HG02759 (cell line): ENCODE data around the gene TMEM255A.

Experiments
- ATAC-seq: cut with Tn5 transposase; IDR thresholded peaks from one replicate; pipeline ENCODE4 v1.9.1; 2021; ENCODE audit warnings: mild to moderate bottlenecking, moderate library complexity; ENCODE audit not compliant: unreplicated experiment

Gene TMEM255A

DNA sequence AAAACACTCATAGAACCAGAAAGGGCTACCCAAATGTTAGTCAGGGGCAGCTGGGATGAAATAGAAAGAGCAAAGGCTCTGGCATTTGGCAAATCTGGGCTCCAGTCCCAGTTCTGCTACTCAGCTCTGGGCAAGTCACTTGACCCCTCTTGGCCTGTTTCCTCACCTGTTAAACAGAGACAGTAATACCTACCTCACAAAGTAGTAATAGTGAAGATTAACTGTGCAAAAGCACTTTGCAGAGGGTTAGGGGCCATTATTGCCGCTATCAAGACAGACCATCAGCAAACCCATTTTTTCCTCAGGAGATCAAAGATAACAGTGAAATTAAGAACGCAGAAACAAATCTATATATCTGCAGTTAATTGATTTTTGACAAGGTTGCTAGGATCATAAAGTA lies 40.0 kb downstream of the TMEM255A start:
- ATAC-seq = no peak

DNA sequence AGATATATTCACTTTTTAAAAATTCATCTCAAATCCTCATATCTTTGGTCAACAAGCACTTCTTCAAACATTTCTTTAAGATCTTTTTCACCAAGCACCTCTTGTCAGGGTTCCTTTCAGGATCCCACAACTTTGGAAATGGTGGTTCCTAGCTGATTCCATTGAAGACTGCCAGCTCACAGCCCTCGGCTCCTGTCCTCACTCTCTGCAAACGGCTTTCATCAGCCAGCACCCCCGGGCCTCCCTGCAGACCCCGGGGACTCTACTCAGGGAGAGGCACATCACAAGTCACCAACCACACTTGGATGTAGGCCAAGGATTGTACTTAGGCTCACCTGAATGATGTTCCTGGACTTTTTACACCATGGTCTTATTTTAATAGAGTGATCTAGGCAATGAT lies 40.7 kb downstream of the TMEM255A start:
- no peak for ATAC-seq

DNA sequence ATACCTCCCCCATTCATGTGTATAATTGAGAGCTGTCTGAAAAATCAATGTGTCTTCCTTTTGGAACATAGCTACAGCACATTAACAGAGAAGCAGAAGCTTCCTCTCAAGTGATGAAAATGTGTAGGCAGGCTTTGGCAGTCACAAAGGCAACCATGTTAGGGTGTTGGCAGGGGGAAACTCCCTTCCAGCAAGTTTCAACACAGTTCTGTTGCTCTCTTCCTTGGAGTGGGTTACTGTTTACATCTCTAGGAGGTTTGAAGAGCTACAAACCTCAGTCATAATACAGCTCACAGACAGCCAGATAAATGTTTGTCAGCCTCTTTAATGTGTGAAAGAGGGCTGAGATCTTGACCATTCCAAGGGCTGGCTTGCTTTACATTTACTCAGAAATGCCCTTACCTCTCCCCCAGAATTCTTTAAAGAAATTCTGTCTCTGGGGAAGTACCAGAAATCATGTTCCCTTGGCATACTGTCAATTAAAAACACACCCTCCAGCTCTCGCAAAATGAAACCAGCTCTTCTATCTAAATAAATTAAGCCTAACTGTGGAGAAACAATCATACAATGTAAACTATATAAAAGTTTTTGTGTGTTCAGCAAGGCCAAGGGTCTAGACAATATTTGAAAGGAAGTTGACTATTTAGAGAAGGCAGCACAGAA lies 41.8 kb downstream of the TMEM255A start:
- peak; percentile 61 for ATAC-seq

DNA sequence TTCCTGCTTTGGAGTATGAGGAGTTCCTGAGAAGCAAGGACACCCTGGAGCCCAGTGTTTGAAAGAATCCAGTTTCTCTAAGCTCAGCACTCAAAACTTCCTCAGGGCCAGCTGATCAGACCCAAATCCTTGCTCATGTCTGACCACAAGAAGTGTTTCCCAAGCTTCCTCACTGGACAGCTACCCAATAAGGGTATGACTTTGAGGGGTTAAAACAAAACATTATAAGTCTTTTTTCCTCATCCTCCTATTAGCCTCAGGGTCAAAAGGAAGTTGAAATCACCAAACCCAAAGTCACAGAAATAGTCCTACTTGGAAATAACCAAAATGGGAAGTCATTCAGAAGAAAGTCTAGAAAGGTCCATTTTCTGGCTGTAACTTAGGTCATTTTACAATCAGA lies 46.9 kb downstream of the TMEM255A start:
- ATAC-seq = no peak

DNA sequence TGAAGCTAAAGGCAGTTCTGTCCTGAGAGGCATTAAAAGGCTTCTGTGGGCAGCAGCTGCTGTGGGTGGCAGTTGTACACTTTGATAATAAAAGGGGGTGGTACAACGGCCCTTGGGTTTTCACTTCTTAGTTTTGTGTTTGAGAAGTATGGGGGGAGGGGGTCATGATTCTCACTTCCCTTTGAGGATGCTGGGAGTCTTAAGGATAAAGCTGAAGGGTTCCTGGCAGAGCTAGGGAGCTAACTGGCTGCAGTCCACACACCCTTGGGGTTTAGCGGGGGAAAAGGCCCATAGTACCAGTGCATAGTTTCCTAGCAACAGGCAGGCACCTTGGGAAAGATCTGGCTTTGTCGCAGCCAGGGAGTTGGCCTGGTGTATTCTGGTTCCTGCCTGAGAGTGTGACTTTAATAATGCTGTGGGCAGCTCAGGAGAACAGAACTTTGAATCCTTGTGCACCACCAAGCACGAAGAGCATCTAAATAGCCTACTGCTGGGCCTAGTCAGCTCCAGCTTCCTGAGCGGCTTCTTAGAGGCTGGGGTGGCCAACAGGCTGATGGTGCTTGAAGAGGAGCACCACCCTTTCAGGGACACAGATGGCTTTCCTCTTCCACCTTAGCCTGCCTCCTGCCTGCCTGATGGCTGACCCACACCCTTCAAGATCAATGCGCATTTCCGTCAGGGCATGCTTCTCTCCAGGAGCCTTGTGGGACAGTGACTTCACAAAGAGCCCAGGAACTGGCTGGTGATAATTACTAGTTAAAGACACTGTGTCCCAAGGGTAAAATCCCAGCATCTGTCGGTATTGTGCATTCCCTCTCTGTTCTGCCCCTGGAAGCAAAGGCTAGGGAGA lies 48.2 kb downstream of the TMEM255A start:
- peak; percentile 39 for ATAC-seq

DNA sequence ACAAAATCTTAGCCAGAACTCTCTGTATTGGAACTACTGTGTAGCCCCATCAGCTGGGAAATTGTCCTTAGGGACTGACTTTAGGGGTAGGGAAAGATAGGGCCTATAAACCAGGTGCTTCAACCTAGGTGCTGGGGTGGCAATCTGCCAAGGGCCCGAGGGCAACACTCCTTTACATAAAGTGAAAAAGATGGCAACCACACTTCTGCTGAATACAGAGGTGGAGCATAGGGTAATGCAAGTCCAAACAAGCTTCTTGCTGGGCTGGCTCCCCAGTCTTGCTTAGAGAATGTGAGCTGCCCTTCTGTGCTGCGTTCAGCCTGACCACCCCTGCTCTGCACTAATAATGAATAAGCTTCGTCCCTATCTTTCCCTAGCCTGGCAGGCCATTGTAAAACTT lies 50.9 kb downstream of the TMEM255A start:
- no peak for ATAC-seq

DNA sequence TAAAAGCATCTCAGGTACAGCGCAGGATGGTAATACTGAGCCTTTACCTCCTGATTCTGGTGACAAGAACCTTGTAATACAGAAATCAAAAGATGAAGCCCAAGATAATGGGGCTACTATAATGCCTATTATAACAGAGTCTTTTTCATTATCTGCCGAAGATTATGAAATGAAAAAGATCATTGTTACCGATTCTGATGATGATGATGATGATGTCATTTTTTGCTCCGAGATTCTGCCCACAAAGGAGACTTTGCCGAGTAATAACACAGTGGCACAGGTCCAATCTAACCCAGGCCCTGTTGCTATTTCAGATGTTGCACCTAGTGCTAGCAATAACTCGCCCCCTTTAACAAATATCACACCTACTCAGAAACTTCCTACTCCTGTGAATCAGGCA lies 57.5 kb downstream of the TMEM255A start:
- no peak for ATAC-seq

DNA sequence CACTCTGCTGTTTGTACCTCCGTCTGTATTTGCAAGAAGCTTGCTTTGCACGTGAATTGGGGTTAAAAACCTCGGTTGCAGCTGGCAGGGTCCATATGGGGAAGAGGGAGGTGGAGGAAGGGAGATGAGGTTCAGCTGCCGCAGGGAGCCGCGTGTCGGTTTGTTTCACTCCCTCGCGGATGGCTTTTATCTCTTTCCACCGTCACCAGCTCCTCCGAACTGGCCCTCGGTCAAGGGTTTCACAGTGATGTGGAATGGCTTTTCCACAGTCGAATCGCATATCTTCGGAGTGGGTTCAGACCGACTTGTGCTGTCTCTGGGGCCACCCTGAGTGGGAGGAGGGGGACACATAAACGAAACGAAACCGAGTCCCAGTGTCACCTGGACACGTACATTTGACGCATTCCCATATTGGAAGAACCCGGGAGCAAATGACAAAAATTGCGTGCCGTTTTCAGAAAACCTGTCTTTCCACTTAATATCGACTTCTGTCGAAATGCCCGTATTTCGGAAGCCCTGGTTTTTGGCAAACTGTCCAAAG lies 59.7 kb downstream of the TMEM255A start:
- peak; percentile 7 for ATAC-seq

DNA sequence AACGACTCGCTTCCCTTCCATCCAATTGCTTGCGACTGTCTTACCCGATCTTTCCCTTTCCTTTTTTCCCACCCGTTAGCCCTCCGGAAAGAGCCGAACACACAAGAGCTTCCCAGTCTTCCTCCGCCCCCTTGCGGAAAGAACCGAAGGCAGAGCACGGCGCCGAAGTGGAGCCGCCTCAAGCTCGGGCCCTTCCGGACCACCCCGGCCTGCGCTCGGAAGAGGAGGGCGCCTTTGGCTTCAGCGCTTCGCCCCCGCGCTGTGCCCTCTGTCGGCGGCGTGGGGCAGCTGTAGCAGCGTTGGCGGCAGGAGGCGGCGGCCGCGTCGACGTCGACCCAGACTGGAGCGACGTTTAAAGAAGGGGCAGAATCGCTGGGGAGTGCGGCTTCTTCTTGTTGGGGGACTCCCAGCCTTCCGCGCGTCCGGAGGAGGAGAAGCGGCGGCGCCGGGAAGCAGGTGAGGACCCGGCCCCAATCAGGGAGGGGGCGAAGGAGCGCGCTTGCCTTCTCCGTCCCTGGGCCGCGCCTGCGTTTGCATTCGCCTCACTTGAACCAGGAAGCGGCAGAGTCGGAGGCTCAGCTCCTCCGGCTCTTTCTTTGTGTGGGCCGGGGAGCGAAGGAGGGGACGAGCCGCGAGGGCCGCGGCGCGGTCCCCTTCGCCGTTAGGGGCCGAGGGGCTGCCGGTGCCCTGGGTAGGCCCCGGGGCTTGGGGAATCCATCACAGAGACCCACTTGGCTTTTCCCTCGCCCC lies 60.6 kb downstream of the TMEM255A start, which contains the start of gene ZBTB33:
Gene ZBTB33 (plus strand): TSS at position 291 of the 750 bp plus-strand sequence. CDS start 2,604 bp downstream, outside the sequence.
- ATAC-seq = peak; percentile 98

DNA sequence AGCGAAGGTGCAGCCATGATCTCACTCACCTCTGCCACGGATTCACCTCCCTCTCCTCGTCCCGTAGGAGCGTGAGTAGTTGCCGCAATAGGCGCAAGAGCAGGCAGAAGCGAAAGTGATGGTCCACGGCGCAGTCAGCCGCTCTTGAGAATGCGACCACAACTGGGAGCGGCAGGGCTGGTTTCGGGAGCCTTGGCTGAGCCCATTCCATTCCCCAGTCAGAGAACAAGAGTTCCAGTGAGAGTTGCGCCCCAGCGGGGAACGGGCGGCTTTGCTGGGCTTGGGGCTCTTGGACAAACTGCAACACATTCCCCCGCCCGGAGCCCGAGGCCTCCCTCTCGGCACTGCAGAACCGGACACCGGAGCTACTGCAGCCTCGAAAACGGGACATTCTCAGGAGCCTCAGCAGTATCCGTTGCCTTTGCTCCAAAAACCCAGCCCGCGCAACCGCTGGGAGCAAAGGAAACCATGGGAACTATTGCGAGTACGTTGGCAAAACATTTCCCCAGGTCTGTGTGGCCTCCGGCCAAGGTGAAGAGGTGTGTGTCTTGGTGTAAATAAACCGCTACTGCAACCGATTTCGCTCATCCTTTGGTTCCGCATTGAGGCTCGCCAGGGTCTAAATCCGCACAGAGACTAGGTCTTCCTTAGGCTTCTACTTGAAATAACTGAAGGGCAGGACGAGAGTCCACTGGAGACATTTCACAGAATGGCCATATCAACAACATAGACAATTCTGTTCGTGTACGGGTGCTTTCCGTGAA lies 66.3 kb downstream of the TMEM255A start:
- ATAC-seq = peak; percentile 84

DNA sequence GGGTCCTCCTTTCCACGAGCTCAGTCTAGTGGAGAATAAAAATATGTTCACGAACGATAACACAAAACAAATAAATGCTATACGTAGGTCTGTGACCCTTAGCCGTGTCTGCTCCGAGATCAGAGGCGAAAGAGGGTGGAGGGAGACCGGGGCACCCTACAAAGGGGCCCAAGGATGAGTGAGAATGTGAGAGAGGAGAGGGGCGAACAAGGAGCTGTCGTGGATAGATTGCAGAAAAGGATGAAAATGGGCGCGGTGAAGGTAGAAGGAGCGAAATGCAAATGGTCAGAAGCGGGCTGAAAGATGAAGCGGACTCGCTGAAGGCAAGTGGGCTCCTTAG lies 66.9 kb downstream of the TMEM255A start:
- ATAC-seq = peak; percentile 20

DNA sequence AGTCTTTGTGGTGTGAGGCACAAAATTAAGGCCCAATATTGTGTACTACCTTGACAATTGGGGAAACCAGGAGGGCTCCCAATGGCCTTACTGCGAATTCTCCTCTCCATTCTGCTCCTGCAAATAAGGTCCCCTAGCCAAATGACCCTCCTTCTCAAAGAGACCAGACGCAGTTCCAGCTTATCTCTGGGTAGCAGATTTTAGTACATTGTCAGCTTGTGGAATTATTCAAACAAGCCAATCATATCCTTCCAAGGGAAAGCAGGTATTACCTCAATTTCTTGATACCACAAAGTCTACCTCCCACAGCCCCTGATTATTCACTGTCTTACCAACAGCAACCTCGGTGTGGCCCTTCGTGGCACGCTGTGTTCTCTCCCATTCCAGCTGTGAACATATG lies 68.4 kb downstream of the TMEM255A start:
- ATAC-seq = no peak

DNA sequence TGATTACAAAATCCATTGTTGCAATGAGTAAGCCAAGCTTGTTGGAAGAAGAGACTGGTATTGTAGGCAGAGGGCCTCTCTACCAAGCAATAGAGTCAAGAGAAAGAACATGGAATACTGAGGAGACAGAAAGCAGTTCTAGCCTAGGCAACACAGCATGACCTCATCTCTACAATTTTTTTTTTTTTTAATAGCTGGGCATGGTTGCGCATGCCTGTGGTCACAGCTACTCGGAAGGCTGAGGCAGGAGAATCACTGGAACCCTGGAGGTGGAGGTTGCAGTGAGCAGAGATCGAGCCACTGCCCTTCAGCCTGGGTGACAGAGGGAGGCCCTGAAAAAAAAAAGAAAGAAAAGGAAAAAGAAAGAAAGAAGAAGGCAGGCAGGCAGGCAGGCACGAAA lies 72.3 kb downstream of the TMEM255A start:
- ATAC-seq = no peak

DNA sequence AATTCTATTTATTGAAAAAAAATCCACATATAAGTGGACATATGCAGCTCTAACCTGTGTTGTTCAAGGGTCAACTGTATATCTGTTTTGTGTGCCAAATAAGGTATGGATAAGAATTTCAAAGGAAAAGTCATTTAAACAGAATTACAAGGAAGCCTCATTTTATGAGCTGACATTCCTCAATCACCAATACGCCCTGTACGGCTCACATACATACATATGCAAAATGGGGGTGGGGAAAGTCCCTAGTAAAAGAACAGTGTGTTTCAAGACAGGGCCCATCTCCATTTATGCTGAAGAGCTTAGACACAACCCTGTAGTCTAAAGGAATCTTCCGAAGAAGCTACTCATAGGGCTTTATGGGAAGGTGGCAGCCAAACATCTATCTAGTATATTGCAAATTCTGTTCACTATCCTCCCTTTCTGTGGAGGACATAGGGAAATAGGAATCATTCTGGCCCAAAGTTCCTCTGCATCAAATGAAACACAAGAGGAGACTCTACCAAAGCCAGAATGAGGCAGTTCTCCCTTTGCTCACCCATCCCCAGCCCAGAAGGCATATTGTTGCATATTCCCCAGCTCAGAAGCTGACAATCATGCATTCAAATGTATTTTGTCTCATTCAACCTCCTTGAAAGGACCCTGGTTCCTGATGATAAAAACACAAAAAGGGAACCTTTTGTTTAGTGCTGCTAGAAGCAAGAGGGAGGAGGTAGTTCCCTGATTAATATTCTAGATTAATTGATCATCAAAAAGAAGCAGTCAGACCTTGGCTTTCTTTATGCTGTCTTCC lies 74.4 kb downstream of the TMEM255A start:
- ATAC-seq = no peak

DNA sequence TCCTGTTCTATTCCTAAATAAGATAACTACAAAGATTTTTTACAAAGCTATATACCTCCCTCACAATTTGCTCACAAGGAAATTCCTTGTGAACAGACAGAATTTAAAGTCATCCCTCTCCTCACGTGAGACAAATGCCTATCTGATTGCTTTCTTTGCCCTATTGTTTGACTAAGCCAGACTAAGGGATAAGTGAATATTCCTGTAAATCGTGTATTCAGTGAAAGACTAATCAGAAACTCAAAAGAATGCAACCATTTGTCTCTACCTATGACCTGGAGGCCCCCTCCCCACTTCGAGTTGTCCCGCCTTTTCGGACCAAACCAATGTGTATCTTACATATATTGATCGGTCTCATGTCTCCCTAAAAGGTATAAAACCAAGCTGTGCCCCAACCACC lies 76.0 kb downstream of the TMEM255A start:
- no peak for ATAC-seq

DNA sequence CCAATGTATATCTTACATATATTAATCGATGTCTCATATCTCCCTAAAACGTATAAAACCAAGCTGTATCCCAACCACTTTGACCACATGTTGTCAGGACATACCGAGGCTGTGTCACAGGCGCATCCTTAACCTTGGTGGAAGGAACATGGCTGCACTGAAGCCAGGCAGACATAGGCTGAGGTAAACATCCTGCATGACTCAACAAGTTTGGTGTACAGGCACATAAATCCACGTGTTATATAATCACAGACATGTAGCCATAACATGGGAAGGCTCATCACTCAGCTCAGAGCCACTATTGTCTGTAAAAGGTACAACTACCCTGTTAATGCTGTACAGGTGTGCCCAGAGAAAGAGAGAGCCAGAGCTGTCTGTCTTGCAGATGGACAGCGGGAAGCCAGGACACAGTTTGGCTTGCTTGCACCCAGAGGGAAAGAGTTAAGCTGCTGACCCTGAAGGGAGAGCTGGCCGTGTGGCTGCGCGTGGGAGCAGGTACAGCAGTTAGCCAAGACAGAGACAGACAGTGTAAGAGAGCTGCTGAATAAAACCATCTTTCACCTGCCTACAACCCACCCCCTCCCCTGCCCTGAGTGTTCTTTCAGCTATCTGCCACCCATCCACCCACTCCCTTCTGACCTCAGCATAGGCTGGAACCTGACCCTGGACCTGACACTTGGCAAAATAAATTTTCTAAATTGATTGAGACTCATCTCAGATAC lies 82.9 kb downstream of the TMEM255A start:
- no peak for ATAC-seq

DNA sequence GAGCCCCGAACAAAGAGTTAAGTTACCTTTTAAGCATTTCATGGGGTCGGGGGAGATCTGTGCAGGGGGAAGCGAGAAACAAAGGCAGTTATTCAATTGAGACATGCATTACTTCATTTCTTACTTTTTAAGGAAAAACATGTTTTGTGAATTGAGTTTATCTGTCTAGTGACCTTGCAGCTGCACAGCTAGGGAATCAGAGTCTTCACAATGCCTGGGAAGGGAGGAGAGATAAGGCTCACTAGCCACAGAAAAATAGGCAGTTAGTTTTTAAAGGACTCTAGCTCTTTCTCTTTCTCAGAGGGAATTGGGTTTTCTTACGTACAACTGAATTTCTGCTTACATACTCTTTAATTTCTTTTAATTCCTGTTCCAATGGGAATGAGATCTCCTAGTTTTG lies 86.9 kb downstream of the TMEM255A start:
- ATAC-seq = no peak

DNA sequence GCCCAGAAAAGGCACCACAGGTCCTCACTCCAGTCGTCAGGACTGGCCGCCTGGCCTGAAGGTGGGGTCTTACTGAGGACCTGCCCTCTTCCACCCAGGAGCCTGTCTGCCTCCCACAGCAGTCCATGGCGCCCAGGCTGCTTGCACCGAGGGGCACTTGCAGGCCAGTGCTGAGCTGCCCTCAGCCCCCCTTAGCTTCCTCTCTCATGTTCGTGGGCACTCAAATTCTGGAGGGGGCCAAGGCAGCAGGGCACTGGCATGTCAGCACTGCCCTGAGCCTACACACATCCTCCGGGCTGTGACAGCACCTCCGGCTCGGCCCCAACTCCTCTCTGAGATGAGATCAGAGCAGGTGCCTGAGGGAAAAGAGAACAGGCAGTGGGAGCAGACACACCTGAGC lies 87.9 kb downstream of the TMEM255A start:
- no peak for ATAC-seq
